Heart right ventricle (tissue), 16 donors: ENCODE measurements around the gene HERPUD1. TPM values are rescaled to one million over a fixed set of nuclear protein-coding genes. Genes with fewer than 3 reads are reported as not detected.
"Not testable (repeated sequence)": the region's sequence is repeated elsewhere in the genome, so short reads cannot be mapped to it uniquely, and the experiment has no call there.

Experiments used
- ATAC-seq, 8 donors: fragments of 200-7000 bp; cut with Tn5 transposase; one replicate each; pipeline ENCODE4 v1.9.1; 2020; ENCODE audit warnings: mild to moderate bottlenecking in 8 of 8, moderate library complexity in 8 of 8, moderate number of reproducible peaks in 1 of 8
- DNase-seq, 2 donors: peaks; one replicate each; pipeline ENCODE4 v3.0.0-alpha.2; 2020
- H3K27ac ChIP-seq, 10 donors: fragments of 200-600 bp; sonication (generic) in 2 of 10; one replicate each; pipeline versions ENCODE4 v1.5.0 to v1.8.0; 2020 to 2022; ENCODE audit warnings: mild to moderate bottlenecking in 3 of 10
- H3K27me3 ChIP-seq, 7 donors: fragments of 200-600 bp; one replicate each; pipeline ENCODE4 v1.8.0; 2021 to 2022; ENCODE audit warnings: mild to moderate bottlenecking in 2 of 7
- H3K36me3 ChIP-seq, 9 donors: fragments of 200-600 bp; sonication (generic) in 1 of 9; one replicate each; pipeline versions ENCODE4 v1.5.0 to v1.8.0; 2020 to 2022; ENCODE audit warnings: mild to moderate bottlenecking in 2 of 9
- H3K4me1 ChIP-seq, 9 donors: fragments of 200-600 bp; sonication (generic) in 1 of 9; one replicate each; pipeline versions ENCODE4 v1.5.0 to v1.8.0; 2020 to 2022; ENCODE audit warnings: mild to moderate bottlenecking in 4 of 9
- H3K4me3 ChIP-seq, 10 donors: fragments of 200-600 bp; sonication (generic) in 2 of 10; one replicate each; pipeline versions ENCODE4 v1.5.0 to v1.8.0; 2020 to 2022; ENCODE audit warnings: mild to moderate bottlenecking in 7 of 10, moderate library complexity in 2 of 10
- H3K9me3 ChIP-seq, 11 donors: fragments of 200-600 bp in 10 of 11; sonication (generic) in 2 of 11; one replicate each; pipeline versions ENCODE4 v1.5.0 to v1.8.0; 2013 to 2022; ENCODE audit warnings: mild to moderate bottlenecking in 2 of 11, control low read depth in 1 of 11, moderate library complexity in 1 of 11
- CTCF ChIP-seq, 9 donors: fragments of 200-600 bp; sonication (generic) in 2 of 9; IDR thresholded peaks; one replicate each; pipeline versions ENCODE4 v1.5.0 to v1.8.0; 2021 to 2022; ENCODE audit warnings: antibody characterized with exemption in 9 of 9, mild to moderate bottlenecking in 5 of 9, moderate library complexity in 1 of 9
- WGBS, 2 donors: extraction: QIAGEN DNeasy Blood & Tissue Kit; methylation state at CpG; one replicate each; pipeline ENCODE4 v1.1.7; 2013; ENCODE audit warnings: inconsistent platforms in 1 of 2; 5-methylcytosine and 5-hydroxymethylcytosine counted together
- intact Hi-C, 10 donors: fragments of 100-400 bp; cut with DNase I; formaldehyde crosslinking; loops; one replicate each; pipeline versions ENCODE4 v1.11.1 to v1.14.2; 2022
- polyA plus RNA-seq, 2 donors: library from polyadenylated mRNA; stranded (reverse); fragments of 200-250 nt; gene quantifications; one replicate each; pipeline ENCODE4 v1.2.3, GENCODE V29; 2013
- total RNA-seq, 10 donors: library from RNA; stranded (reverse); fragmentation: NEBNext Ultra II Directional in 3 of 10; extraction: Animal tissue kit (Norgen Biotek cat#: 25700) in 3 of 10; gene quantifications; one replicate each; pipeline versions ENCODE4 v1.2.1 to v1.2.4, GENCODE V29; 2021 to 2023
- donor health status: Arrhythmogenic right ventricular cardiomyopathy.
- donor health status: ischemic (EF 13 %, LVEDD 7.1; RV severe dilation, severe dysfunction).
- donor health status: healthy with polysubstance abuse.
- donor health status: DM: no; HTN: yes; CAD: no.
- donor health status: DM: no; HTN: no; CAD: no.
- donor health status: ischemic (EF 25% LVEDD 6.9; RV normal size, moderate dysfunction).
- donor health status: ischemic (EF 25% LVEDD 5.7; RV mildly dilated, moderate dysfunction).
- donor health status: healthy.
- donor health status: DM: yes; HTN: yes; CAD: no.
- donor health status: Ischemic cardiomyopathy.
- donor health status: ischemic (EF 35%, LVEDD 5.7; RV mildly dilated, moderate dysfunction).
- donor health status: nonischemic (EF 11% LVEDD 7.7; RV severe dilation, severe dysfunction).
- donor health status: DM: yes; HTN: yes; CAD: no.
- donor health status: PGD.
- donor health status: ischemic (EF 29% LVEDD 5.4; RV normal size, mild dysfunction).
- donor health status: nonischemic (EF 23%, LVEDD 6.1; RV moderate dilation, normal function).

Gene HERPUD1
- total and polyA plus RNA-seq, 12 donors: 29.6 to 175 (median 128) TPM

GRCh38 chr16:56988948-56989945 is 57.3 kb downstream of the HERPUD1 start, which contains the start of gene NLRC5:
Gene NLRC5, plus strand, starts transcription at chr16:56989557. Its CDS starts 31,156 bp downstream, at chr16:57020713.
- peak in 1 of 9 donors; percentile 15 for TF ChIP-seq CTCF (IDR thresholded peaks at IDR 0.05)
- ATAC-seq: peak; percentile 88 to 93 (median 91)
- Histone ChIP-seq H3K36me3 (peaks cover 0 to 23% (median 0%) of the 10 kb centered on the region in 9 donors), H3K27ac (peak within 1 kb of the TSS; percentile 56 to 96 (median 86)), H3K4me1 (peaks cover 13 to 87% (median 67%) of the 10 kb centered on the region in 9 donors), H3K4me3 (peak within 1 kb of the TSS; percentile 53 to 91 (median 77)), H3K27me3 (no peaks in the 10 kb centered on the region), H3K9me3 (no peaks in the 10 kb centered on the region)
- 4 to 5% methylated on average over 64 of the region's 64 CpGs for WGBS, 2 donors
- DNase-seq: peak; percentile 85 to 86
- intact Hi-C loops: no loop called here

GRCh38 chr16:56989988-56990387 is 58.0 kb downstream of the HERPUD1 start:
- Histone ChIP-seq H3K9me3 (no peaks in the 10 kb centered on the region), H3K27ac (peak overlapping the region; percentile 56 to 96 (median 86)), H3K4me3 (peak overlapping the region; percentile 53 to 91 (median 77)), H3K36me3 (peaks cover 0 to 30% (median 0%) of the 10 kb centered on the region in 9 donors), H3K4me1 (peaks cover 13 to 87% (median 61%) of the 10 kb centered on the region in 9 donors), H3K27me3 (no peaks in the 10 kb centered on the region)
- no peak for DNase-seq
- intact Hi-C loops: no loop called here
- WGBS, 2 donors: 30 to 54% methylated on average over 7 of the region's 7 CpGs
- no peak for ATAC-seq
- no peak for TF ChIP-seq CTCF (IDR thresholded peaks at IDR 0.05)

- DNase-seq: no peak
- Histone ChIP-seq H3K4me3 (peak overlapping the region in 9 of 10 donors; percentile 63 to 91 (median 80)), H3K4me1 (peaks cover 10 to 84% (median 56%) of the 10 kb centered on the region in 9 donors), H3K9me3 (no peaks in the 10 kb centered on the region), H3K36me3 (peaks cover 0 to 36% (median 0%) of the 10 kb centered on the region in 9 donors), H3K27me3 (no peaks in the 10 kb centered on the region), H3K27ac (peak overlapping the region in 9 of 10 donors; percentile 47 to 96 (median 87))
- WGBS, 2 donors: 67 to 76% methylated on average over 16 of the region's 16 CpGs
- TF ChIP-seq CTCF (IDR thresholded peaks at IDR 0.05): no peak
- ATAC-seq: no peak
- intact Hi-C loops: no loop called here
These were observed 58.7 kb downstream of the HERPUD1 start for GRCh38 chr16:56990407-56991286.

- H3K36me3 ChIP-seq: peaks cover 0 to 51% (median 0%) of the 10 kb centered on the region in 9 donors
- peak overlapping the region in 4 of 10 donors; percentile 9 to 91 (median 79) for H3K4me3 ChIP-seq
- WGBS, 2 donors: 73 to 83% methylated on average over 1 of the region's 1 CpG
- ATAC-seq, DNase-seq, H3K9me3 ChIP-seq, intact Hi-C loops, H3K27me3 ChIP-seq: not testable (repeated sequence)
- peaks cover 4 to 70% (median 44%) of the 10 kb centered on the region in 9 donors for H3K4me1 ChIP-seq
- H3K27ac ChIP-seq: peak overlapping the region in 7 of 10 donors; percentile 72 to 96 (median 90)
These were observed 60.5 kb downstream of the HERPUD1 start for GRCh38 chr16:56992431-56992830.
